Smooth muscle cell (in vitro differentiated cells): ENCODE results near the gene VWF. TPM values are rescaled to one million over a fixed set of nuclear protein-coding genes. Genes with fewer than 3 reads are reported as not detected.

Source experiments
- DNase-seq: peaks from one replicate; lab custom pipeline; 2025; ENCODE audit not compliant: unreplicated experiment; lab: John Stamatoyannopoulos, UW
- H2AFZ ChIP-seq: fragments of 200-600 bp; sonication (generic); 2 replicates; pipeline ENCODE4 v1.6.0; 2016; ENCODE audit warnings: antibody characterized with exemption, low read depth, mild to moderate bottlenecking
- H3F3A ChIP-seq: fragments of 200-600 bp; sonication (generic); 2 replicates; pipeline ENCODE4 v1.6.0; 2017; ENCODE audit warnings: antibody characterized with exemption, low read depth
- H3K27ac ChIP-seq: fragments of 200-600 bp; sonication (generic); 2 replicates; pipeline ENCODE4 v1.5.1; 2016; ENCODE audit warnings: low read depth, mild to moderate bottlenecking
- H3K27me3 ChIP-seq: fragments of 200-600 bp; sonication (generic); 2 replicates; pipeline ENCODE4 v1.6.1; 2016; ENCODE audit warnings: low read depth, mild to moderate bottlenecking
- H3K36me3 ChIP-seq: fragments of 200-600 bp; sonication (generic); 2 replicates; pipeline ENCODE4 v1.5.1; 2016; ENCODE audit warnings: low read depth
- H3K4me1 ChIP-seq: fragments of 200-600 bp; sonication (generic); 2 replicates; pipeline ENCODE4 v1.5.1; 2016; ENCODE audit warnings: low read depth
- H3K4me2 ChIP-seq: fragments of 200-600 bp; sonication (generic); 2 replicates; pipeline ENCODE4 v1.6.0; 2016; ENCODE audit warnings: mild to moderate bottlenecking
- H3K4me3 ChIP-seq: fragments of 200-600 bp; sonication (generic); 2 replicates; pipeline ENCODE4 v1.5.1; 2016; ENCODE audit warnings: mild to moderate bottlenecking
- H3K79me2 ChIP-seq: fragments of 200-600 bp; sonication (generic); 2 replicates; pipeline ENCODE4 v1.6.0; 2016; ENCODE audit warnings: low read depth, mild to moderate bottlenecking
- H3K9ac ChIP-seq: fragments of 200-600 bp; sonication (generic); 2 replicates; pipeline ENCODE4 v1.6.0; 2016; ENCODE audit warnings: low read depth
- H3K9me3 ChIP-seq: fragments of 200-600 bp; sonication (generic); replicated peaks from 2 replicates; pipeline ENCODE4 v1.5.1; 2016; ENCODE audit warnings: low read depth
- H4K20me1 ChIP-seq: fragments of 200-600 bp; sonication (generic); 2 replicates; pipeline ENCODE4 v1.6.0; 2016; ENCODE audit warnings: low read depth
- WGBS: methylation state at CpG from one replicate; pipeline ENCODE4 v1.1.7; 2016; ENCODE audit warnings: low lambda C conversion rate; 5-methylcytosine and 5-hydroxymethylcytosine counted together
- polyA plus RNA-seq: library from polyadenylated mRNA; unstranded; fragments of >200 nt; fragmentation: Nextera tagmentation; extraction: Ambion mirVana; gene quantifications from 2 replicates; pipeline ENCODE4 v1.2.1, GENCODE V29; 2016
- total RNA-seq: library from RNA; depleted of rRNA; stranded (reverse); fragments of >200 nt; gene quantifications from 2 replicates; pipeline ENCODE4 v1.2.3, GENCODE V29; 2014
- TF ChIP-seq, protein P1 (sequence below): fragments of 200-600 bp; sonication (generic); IDR thresholded peaks from 2 replicates; pipeline ENCODE4 v1.5.1; 2017; ENCODE audit warnings: borderline replicate concordance, mild to moderate bottlenecking, antibody characterized with exemption; ENCODE audit not compliant: insufficient read depth, poor library complexity, severe bottlenecking

VWF gene
- total and polyA plus RNA-seq, 2 experiments from 2014 or later, result 0.19 TPM; not detected in 1

DNA sequence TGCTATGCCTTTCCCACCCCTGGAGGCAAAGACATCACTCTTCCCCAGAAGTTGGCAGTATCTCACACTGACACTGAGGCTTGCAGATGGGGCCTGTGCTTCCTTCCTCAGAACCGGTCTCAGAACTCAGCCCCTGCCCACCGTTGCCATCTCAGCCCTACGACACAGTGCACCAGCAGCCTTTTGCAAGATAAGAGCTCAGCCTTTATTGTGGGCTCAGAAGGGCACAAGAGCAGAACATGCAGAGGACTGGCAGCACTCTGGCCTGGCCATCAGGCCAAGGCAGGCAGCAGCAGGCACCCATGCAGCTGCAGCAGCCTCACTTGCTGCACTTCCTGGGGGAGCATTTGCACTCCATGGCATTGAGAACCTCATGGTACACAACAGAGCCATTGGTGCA is 175.8 kb downstream of the VWF start:
- WGBS, result 96% methylated on average over 3 of the region's 3 CpGs
- Histone ChIP-seq H3K4me3 (no peak overlapping the region), H3F3A (no peaks in the 10 kb centered on the region), H3K27me3 (peaks cover 52% of the 10 kb centered on the region), H3K36me3 (no peaks in the 10 kb centered on the region), H3K9me3 (no peaks in the 10 kb centered on the region), H4K20me1 (no peaks in the 10 kb centered on the region), H3K4me2 (no peak overlapping the region), H3K4me1 (peaks cover 12% of the 10 kb centered on the region), H3K9ac (no peak overlapping the region), H2AFZ (no peak overlapping the region), H3K79me2 (no peaks in the 10 kb centered on the region), H3K27ac (no peak overlapping the region)
- DNase-seq, result no peak
- TF ChIP-seq, protein P1, sequence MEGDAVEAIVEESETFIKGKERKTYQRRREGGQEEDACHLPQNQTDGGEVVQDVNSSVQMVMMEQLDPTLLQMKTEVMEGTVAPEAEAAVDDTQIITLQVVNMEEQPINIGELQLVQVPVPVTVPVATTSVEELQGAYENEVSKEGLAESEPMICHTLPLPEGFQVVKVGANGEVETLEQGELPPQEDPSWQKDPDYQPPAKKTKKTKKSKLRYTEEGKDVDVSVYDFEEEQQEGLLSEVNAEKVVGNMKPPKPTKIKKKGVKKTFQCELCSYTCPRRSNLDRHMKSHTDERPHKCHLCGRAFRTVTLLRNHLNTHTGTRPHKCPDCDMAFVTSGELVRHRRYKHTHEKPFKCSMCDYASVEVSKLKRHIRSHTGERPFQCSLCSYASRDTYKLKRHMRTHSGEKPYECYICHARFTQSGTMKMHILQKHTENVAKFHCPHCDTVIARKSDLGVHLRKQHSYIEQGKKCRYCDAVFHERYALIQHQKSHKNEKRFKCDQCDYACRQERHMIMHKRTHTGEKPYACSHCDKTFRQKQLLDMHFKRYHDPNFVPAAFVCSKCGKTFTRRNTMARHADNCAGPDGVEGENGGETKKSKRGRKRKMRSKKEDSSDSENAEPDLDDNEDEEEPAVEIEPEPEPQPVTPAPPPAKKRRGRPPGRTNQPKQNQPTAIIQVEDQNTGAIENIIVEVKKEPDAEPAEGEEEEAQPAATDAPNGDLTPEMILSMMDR, result no peak

DNA sequence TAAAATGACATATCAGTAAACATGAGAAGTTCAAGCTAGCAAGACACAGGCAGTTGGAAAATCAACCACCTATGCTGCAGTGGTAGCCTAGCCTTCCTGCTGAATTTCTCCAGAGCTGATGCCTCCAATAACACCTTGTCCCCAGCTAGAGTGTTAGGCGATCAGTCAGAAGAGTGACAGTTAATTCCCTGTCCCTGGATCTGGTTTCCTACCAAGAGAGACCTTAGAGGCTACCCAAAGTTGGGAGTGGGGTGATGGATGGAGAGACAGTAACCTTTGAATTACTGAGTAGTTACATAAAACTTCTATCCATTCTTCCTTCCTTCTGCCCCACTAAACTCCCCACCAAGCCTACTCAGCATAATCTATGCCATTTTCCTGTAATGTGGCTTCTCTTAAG is 177.5 kb downstream of the VWF start:
- H2AFZ ChIP-seq, result no peak overlapping the region
- no peaks in the 10 kb centered on the region for H3K36me3 ChIP-seq
- 92% methylated on average over 1 of the region's 1 CpG for WGBS
- H3F3A ChIP-seq, result no peaks in the 10 kb centered on the region
- no peak overlapping the region for H3K9ac ChIP-seq
- H3K9me3 ChIP-seq, result no peaks in the 10 kb centered on the region
- H3K27ac ChIP-seq, result no peak overlapping the region
- H3K27me3 ChIP-seq, result peaks cover 58% of the 10 kb centered on the region
- peaks cover 12% of the 10 kb centered on the region for H3K4me1 ChIP-seq
- H4K20me1 ChIP-seq, result no peaks in the 10 kb centered on the region
- no peak overlapping the region for H3K4me3 ChIP-seq
- no peak for DNase-seq
- TF ChIP-seq, protein P1, result no peak
- H3K79me2 ChIP-seq, result no peaks in the 10 kb centered on the region
- no peak overlapping the region for H3K4me2 ChIP-seq

DNA sequence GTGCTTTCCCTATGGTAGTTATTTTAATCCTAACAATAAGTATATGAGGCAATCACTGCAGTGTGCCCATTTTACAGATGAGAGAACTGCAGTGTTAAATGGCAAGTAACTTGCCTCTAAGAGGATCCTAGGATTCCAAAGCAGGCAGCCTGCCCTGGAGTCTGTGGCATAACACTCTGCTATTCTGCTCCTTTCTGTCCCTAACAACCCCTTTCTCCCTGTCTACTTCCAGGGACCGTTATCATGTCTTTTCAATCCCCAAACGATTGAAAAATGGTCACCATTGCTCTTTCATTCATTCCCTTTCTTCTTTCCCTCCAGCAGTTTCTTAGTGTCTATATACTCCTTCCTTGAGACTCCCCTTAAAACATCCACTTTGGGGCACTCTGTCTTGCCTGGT is 178.1 kb downstream of the VWF start:
- H3K27me3 ChIP-seq, result peaks cover 56% of the 10 kb centered on the region
- no peaks in the 10 kb centered on the region for H3F3A ChIP-seq
- TF ChIP-seq, protein P1, result no peak
- no peak overlapping the region for H3K4me3 ChIP-seq
- 77% methylated on average over 2 of the region's 2 CpGs for WGBS
- H3K4me2 ChIP-seq, result no peak overlapping the region
- no peak overlapping the region for H3K27ac ChIP-seq
- no peaks in the 10 kb centered on the region for H4K20me1 ChIP-seq
- H3K9me3 ChIP-seq, result no peaks in the 10 kb centered on the region
- no peak overlapping the region for H3K9ac ChIP-seq
- H3K79me2 ChIP-seq, result no peaks in the 10 kb centered on the region
- peaks cover 12% of the 10 kb centered on the region for H3K4me1 ChIP-seq
- no peaks in the 10 kb centered on the region for H3K36me3 ChIP-seq
- DNase-seq, result no peak
- H2AFZ ChIP-seq, result no peak overlapping the region
